HL-60 (cell line): Measurements from ENCODE around the gene SLC27A1.
A peak's percentile ranks its signal among the peaks of the same experiment; 100 is the strongest.

Experiments used
- DNase-seq, 2 experiments: peaks; one replicate each; pipeline ENCODE4 v3.0.0-alpha.2; 2010 to 2020; ENCODE audit warnings: low read depth in 1 of 2, low spot score in 1 of 2
- H3K27ac ChIP-seq: fragments of 250-450 bp; sonication (Bioruptor Pico); replicated peaks from 2 replicates; pipeline ENCODE4 v1.5.1; 2020; ENCODE audit warnings: mild to moderate bottlenecking, moderate library complexity
- H3K27me3 ChIP-seq: fragments of 250-450 bp; sonication (Bioruptor Pico); 2 replicates; pipeline ENCODE4 v1.5.1; 2021; ENCODE audit warnings: mild to moderate bottlenecking, moderate library complexity; ENCODE audit not compliant: insufficient read depth, poor library complexity, severe bottlenecking
- H3K4me3 ChIP-seq: replicated peaks from 2 replicates; pipeline ENCODE4 v1.5.1; 2011; ENCODE audit warnings: mild to moderate bottlenecking, control low read depth, low read length; ENCODE audit not compliant: insufficient read depth
- CTCF ChIP-seq: IDR thresholded peaks from one replicate; pipeline ENCODE4 v1.5.1; 2011; ENCODE audit warnings: low read length, control low read depth, inconsistent platforms; ENCODE audit not compliant: insufficient read depth
- GABPA ChIP-seq: IDR thresholded peaks from 2 replicates; pipeline ENCODE4 v1.6.1; 2012; ENCODE audit warnings: low read depth
- POLR2AphosphoS5 ChIP-seq: IDR thresholded peaks from 2 replicates; pipeline ENCODE4 v1.6.1; 2012; ENCODE audit warnings: low read depth
- REST ChIP-seq: IDR thresholded peaks from 2 replicates; pipeline ENCODE4 v1.6.1; 2012; ENCODE audit warnings: low read depth; ENCODE audit not compliant: insufficient replicate concordance
- SPI1 ChIP-seq: IDR thresholded peaks from 2 replicates; pipeline ENCODE4 v1.6.1; 2012; ENCODE audit warnings: low read depth, mild to moderate bottlenecking, borderline replicate concordance

Gene SLC27A1

DNA sequence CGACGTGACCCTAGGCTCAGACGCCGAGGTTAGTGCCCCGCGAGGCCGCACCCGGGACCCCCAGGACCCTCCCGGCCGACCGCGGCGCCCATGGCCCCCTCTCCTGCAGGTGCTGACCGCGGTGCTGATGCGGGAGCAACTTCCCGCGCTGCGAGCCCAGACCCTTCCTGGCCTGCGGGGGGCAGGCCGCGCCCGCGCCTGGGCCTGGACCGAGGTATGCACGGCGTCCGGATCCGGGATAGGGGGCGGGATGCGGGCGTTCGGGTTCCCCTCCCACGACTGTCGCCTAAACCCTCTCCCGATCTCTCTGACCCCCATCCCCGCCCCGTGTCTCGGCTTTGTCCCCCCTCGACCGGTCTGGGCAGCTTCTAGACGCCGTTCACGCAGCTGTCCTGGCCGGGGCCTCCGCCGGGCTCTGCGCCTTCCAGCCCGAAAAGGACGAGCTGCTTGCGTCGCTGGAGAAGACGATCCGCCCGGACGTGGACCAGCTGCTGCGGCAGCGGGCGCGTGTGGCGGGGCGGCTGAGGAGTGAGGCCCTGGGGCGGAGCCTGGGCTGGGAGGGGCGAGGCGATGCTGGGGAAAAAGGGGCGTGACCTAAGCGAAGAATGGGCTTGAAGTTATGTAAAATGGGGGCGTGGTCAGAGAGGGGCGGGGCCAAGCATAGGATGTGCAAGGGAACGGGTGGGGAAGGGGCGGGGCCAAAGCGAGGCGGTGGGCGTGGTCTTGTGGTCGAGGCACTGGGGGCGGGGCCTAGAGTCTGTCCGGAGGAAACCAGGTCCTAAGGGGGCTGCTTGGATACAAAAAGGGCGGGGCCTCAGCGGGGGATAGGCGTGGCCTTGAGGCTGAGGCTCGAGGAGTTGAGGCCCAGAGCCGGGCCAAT lies 69.2 kb downstream of the SLC27A1 start:
- TF ChIP-seq CTCF (no peak), REST (peak; percentile 93)
- H3K27me3 ChIP-seq, result no peaks in the 10 kb centered on the region
- peak overlapping the region; percentile 48 for H3K4me3 ChIP-seq
- no peak overlapping the region for H3K27ac ChIP-seq
- DNase-seq, result peak; percentile 88 to 96

DNA sequence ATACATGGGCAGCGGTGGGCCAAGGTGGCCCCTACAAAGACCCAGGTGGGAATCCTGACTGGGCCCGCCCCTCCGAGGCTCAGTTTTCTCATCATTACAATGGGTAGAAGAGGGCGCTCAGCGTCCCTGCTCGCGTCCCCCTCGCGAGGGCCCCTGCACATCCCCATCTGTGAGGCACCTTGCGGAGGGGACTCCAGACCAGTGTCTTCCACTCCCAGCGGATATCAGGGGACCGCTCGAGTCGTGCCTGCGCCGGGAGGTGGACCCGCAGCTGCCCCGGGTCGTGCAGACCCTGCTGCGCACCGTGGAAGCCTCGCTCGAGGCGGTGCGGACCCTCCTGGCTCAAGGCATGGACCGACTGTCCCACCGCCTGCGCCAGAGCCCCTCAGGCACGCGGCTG lies 69.8 kb downstream of the SLC27A1 start:
- Histone ChIP-seq H3K27ac (no peak overlapping the region), H3K27me3 (no peaks in the 10 kb centered on the region), H3K4me3 (no peak overlapping the region)
- TF ChIP-seq SPI1 (no peak), CTCF (no peak), POLR2AphosphoS5 (no peak), REST (no peak), GABPA (no peak)
- no peak for DNase-seq

DNA sequence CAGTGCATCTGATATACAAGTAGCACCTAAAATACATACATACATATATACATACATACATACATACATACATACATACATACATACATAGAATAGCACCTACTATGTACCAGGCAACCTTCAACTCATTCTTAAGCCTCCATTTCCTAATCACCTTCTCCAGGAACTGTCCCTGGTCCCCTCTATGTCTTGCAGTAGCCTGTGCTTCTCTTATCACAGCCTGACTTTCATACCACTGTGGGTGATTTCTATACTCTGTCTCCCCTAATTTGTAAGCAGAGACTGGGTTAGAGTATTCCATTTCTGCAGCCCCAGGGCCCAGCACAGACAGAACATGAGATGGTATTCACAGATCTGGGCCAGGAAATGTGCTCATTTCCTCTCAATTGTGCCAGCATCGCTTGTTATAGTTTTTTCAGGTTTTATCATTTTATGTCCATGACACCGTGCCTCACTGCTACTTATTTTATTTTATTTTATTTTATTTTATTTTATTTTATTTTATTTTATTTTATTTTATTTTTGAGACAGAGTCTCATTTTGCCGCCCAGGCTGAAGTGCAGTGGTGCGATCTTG lies 70.9 kb downstream of the SLC27A1 start:
- no peak for DNase-seq
- TF ChIP-seq GABPA (no peak), REST (peak; percentile 46), POLR2AphosphoS5 (no peak)
- Histone ChIP-seq H3K4me3 (no peak overlapping the region), H3K27me3 (no peaks in the 10 kb centered on the region), H3K27ac (no peak overlapping the region)
